Measurements from ENCODE around the gene TTLL6.

DNA sequence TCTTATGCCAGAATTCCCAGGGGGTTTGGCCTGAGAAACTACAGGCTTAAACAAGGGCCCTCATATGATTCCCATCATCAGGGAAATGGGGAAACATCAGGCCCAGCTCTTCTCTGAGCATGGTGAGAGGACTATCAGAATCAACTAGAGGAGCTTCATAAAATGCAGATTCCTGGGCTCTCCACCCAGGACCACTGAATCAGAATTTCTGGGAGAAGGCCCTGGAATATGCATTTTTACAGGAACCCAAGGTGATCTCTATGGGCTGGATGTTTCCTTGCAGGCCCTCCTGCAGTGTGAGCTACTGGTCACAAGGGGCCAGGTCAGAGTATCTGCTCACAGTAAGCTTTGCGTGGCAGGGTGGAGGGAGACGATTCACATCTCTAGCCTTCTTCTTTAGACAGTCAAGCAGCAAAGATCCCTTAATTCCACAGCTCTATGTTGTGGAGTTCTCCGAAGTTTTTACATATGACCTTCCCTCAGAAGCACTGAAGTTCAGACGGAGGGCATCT is 49.7 kb downstream of the TTLL6 start:
- TF ChIP-seq CTCF (IDR thresholded peaks at IDR 0.05; ENCODE audit: poor library complexity, severe bottlenecking) (no peak), RAD21 (conservative IDR thresholded peaks at IDR 0.05) (no peak), TAF1 (IDR thresholded peaks at IDR 0.05; ENCODE audit: low read depth) (no peak), REST (IDR thresholded peaks at IDR 0.05; ENCODE audit: borderline replicate concordance) (no peak)
